ENCODE data around the gene CT45A10.
"Not testable (repeated sequence)": the region's sequence is repeated elsewhere in the genome, so short reads cannot be mapped to it uniquely, and the experiment has no call there.

Gene CT45A10

GRCh38 chrX:135892781-135893180, 463 bp downstream of the CT45A10 start:
- H3K4me3 ChIP-seq (ENCODE audit: low read length), result no peak overlapping the region
- TF ChIP-seq CTCF (IDR thresholded peaks at IDR 0.05; ENCODE audit: insufficient read depth, low read depth, low read length, missing control alignments), result no peak
- no peak for DNase-seq (ENCODE audit: low read depth)

- DNase-seq (ENCODE audit: low read depth), result no peak
- TF ChIP-seq CTCF (IDR thresholded peaks at IDR 0.05; ENCODE audit: insufficient read depth, low read depth, low read length, missing control alignments), result no peak
Measured at GRCh38 chrX:135890087-135890585, 3.1 kb downstream of the CT45A10 start.

GRCh38 chrX:135888976-135889375, 4.3 kb downstream of the CT45A10 start:
- DNase-seq (ENCODE audit: low read depth); H3K4me3 ChIP-seq (ENCODE audit: low read length): not testable (repeated sequence)

More at GRCh38 chrX:135890087-135890585, 3.1 kb downstream of the CT45A10 start:
- H3K4me3 ChIP-seq (ENCODE audit: low read length), result no peak overlapping the region

GRCh38 chrX:135888230-135888629, 5.0 kb downstream of the CT45A10 start:
- DNase-seq (ENCODE audit: low read depth); H3K4me3 ChIP-seq (ENCODE audit: low read length): not testable (repeated sequence)

GRCh38 chrX:135882741-135883140, 10.5 kb downstream of the CT45A10 start:
- not testable (repeated sequence) for H3K4me3 ChIP-seq (ENCODE audit: low read length); DNase-seq (ENCODE audit: low read depth)

GRCh38 chrX:135871712-135872111, 21.5 kb downstream of the CT45A10 start, which contains the start of gene CT45A9:
Gene CT45A9 (minus strand): TSS chrX:135871812. CDS start chrX:135868061, 3,751 bp downstream.
- DNase-seq (ENCODE audit: low read depth), result not testable (repeated sequence)

GRCh38 chrX:135854438-135854837, 38.8 kb downstream of the CT45A10 start, which contains the start of gene CT45A8:
Gene CT45A8 (minus strand): TSS chrX:135854538. CDS start chrX:135850783, 3,755 bp downstream.
- not testable (repeated sequence) for DNase-seq (ENCODE audit: low read depth); H3K4me3 ChIP-seq (ENCODE audit: low read length)

More at GRCh38 chrX:135871712-135872111, 21.5 kb downstream of the CT45A10 start, which contains the start of gene CT45A9:
- H3K4me3 ChIP-seq (ENCODE audit: low read length), result not testable (repeated sequence)

GRCh38 chrX:135837180-135837579, 56.1 kb downstream of the CT45A10 start, which contains the start of gene CT45A7:
Gene CT45A7 (minus strand): TSS chrX:135837280. CDS start chrX:135833533, 3,747 bp downstream.
- not testable (repeated sequence) for DNase-seq (ENCODE audit: low read depth); H3K4me3 ChIP-seq (ENCODE audit: low read length)
